Trophoblast cell (in vitro differentiated cells and primary cell): ENCODE results near the gene SLC51B.

Source experiments
- DNase-seq, 2 donors: peaks; one replicate each; pipeline ENCODE4 v3.0.0-alpha.2; 2016
- H2AFZ ChIP-seq: 2 replicates; pipeline ENCODE4 v1.6.1; 2013; ENCODE audit warnings: low read length, moderate library complexity, mild to moderate bottlenecking; ENCODE audit not compliant: insufficient read depth, poor library complexity
- H2AK5ac ChIP-seq: 2 replicates; pipeline ENCODE4 v1.6.1; 2013; ENCODE audit warnings: mild to moderate bottlenecking, low read length
- H2BK120ac ChIP-seq: 2 replicates; pipeline ENCODE4 v1.6.1; 2013; ENCODE audit warnings: low read length, mild to moderate bottlenecking, moderate library complexity; ENCODE audit not compliant: insufficient read depth, poor library complexity
- H2BK12ac ChIP-seq: 2 replicates; pipeline ENCODE4 v1.6.1; 2013; ENCODE audit warnings: mild to moderate bottlenecking, low read length, moderate library complexity
- H2BK5ac ChIP-seq: 2 replicates; pipeline ENCODE4 v1.6.1; 2013; ENCODE audit warnings: low read length, low read depth, moderate library complexity, mild to moderate bottlenecking; ENCODE audit not compliant: poor library complexity
- H3K14ac ChIP-seq: 2 replicates; pipeline ENCODE4 v1.6.1; 2013; ENCODE audit warnings: mild to moderate bottlenecking, low read length
- H3K18ac ChIP-seq: 2 replicates; pipeline ENCODE4 v1.6.1; 2013; ENCODE audit warnings: mild to moderate bottlenecking, low read length
- H3K23ac ChIP-seq: 2 replicates; pipeline ENCODE4 v1.6.1; 2013; ENCODE audit warnings: low read length
- H3K27ac ChIP-seq: 2 replicates; pipeline ENCODE4 v1.5.1; 2013; ENCODE audit warnings: low read depth, mild to moderate bottlenecking, inconsistent platforms, low read length, moderate library complexity
- H3K27me3 ChIP-seq: 2 replicates; pipeline ENCODE4 v1.6.1; 2013; ENCODE audit warnings: inconsistent platforms, mild to moderate bottlenecking, low read length, moderate library complexity; ENCODE audit not compliant: insufficient read depth
- H3K36me3 ChIP-seq, 2 experiments: 1 replicate in 1 of 2; 2 replicates in 1 of 2; pipeline ENCODE4 v1.6.1; 2013; ENCODE audit warnings: low read length in 2 of 2, mild to moderate bottlenecking in 2 of 2, moderate library complexity in 1 of 2; ENCODE audit not compliant: insufficient read depth in 2 of 2, control insufficient read depth in 1 of 2
- H3K4ac ChIP-seq: 2 replicates; pipeline ENCODE4 v1.6.1; 2013; ENCODE audit warnings: low read depth, mild to moderate bottlenecking, low read length, moderate library complexity
- H3K4me1 ChIP-seq, 2 experiments: 1 replicate in 1 of 2; 2 replicates in 1 of 2; pipeline ENCODE4 v1.6.1; 2013; ENCODE audit warnings: low read length in 2 of 2, mild to moderate bottlenecking in 2 of 2, moderate library complexity in 1 of 2; ENCODE audit not compliant: insufficient read depth in 2 of 2, control insufficient read depth in 1 of 2
- H3K4me2 ChIP-seq: 2 replicates; pipeline ENCODE4 v1.6.1; 2013; ENCODE audit warnings: inconsistent platforms, mild to moderate bottlenecking, low read length, moderate library complexity
- H3K4me3 ChIP-seq: 2 replicates; pipeline ENCODE4 v1.5.1; 2013; ENCODE audit warnings: mild to moderate bottlenecking, low read depth, low read length, inconsistent platforms
- H3K79me1 ChIP-seq: one replicate; pipeline ENCODE4 v1.6.1; 2013; ENCODE audit warnings: low read length
- H3K79me2 ChIP-seq: 2 replicates; pipeline ENCODE4 v1.6.1; 2013; ENCODE audit warnings: low read length, mild to moderate bottlenecking; ENCODE audit not compliant: control insufficient read depth, insufficient read depth, poor library complexity
- H3K9ac ChIP-seq: 2 replicates; pipeline ENCODE4 v1.6.1; 2013; ENCODE audit warnings: mild to moderate bottlenecking, low read length
- H3K9me3 ChIP-seq: 2 replicates; pipeline ENCODE4 v1.6.1; 2013; ENCODE audit warnings: low read depth, mild to moderate bottlenecking, control low read depth, inconsistent platforms, low read length; ENCODE audit not compliant: insufficient read depth
- H4K12ac ChIP-seq: 2 replicates; pipeline ENCODE4 v1.6.1; 2013; ENCODE audit warnings: low read depth, mild to moderate bottlenecking, low read length, moderate library complexity
- H4K8ac ChIP-seq: 2 replicates; pipeline ENCODE4 v1.6.1; 2013; ENCODE audit warnings: low read depth, mild to moderate bottlenecking, low read length, moderate library complexity
- H4K91ac ChIP-seq: one replicate; pipeline ENCODE4 v1.6.1; 2013; ENCODE audit warnings: low read depth, mild to moderate bottlenecking, low read length, moderate library complexity
- WGBS: extraction: QIAGEN DNeasy Blood & Tissue Kit; methylation state at CpG from one replicate; pipeline ENCODE4 v1.1.7; 2013; ENCODE audit warnings: missing lambda C conversion rate; ENCODE audit not compliant: insufficient read length, insufficient coverage; ENCODE audit errors: extremely low coverage; 5-methylcytosine and 5-hydroxymethylcytosine counted together

Gene SLC51B

GRCh38 chr15:65101891-65102708 lies 56.9 kb downstream of the SLC51B start:
- no peaks in the 10 kb centered on the region for H3K79me2 ChIP-seq
- no peak overlapping the region for H3K14ac ChIP-seq
- H3K18ac ChIP-seq = no peak overlapping the region
- H3K4me3 ChIP-seq = peak overlapping the region; percentile 5
- peaks cover 3 to 5% of the 10 kb centered on the region in 2 experiments for H3K4me1 ChIP-seq
- H2BK120ac ChIP-seq = no peak overlapping the region
- no peak overlapping the region for H2AFZ ChIP-seq
- H3K9me3 ChIP-seq = no peaks in the 10 kb centered on the region
- H3K4ac ChIP-seq = no peak overlapping the region
- no peak overlapping the region for H3K23ac ChIP-seq
- no peak for DNase-seq
- WGBS = no CpG with 5 or more reads among the region's 75 CpGs
- H3K9ac ChIP-seq = no peak overlapping the region
- H3K27me3 ChIP-seq = peaks cover 4% of the 10 kb centered on the region
- H4K91ac ChIP-seq = no peak overlapping the region
- no peak overlapping the region for H2AK5ac ChIP-seq
- peaks cover 12 to 15% of the 10 kb centered on the region in 2 experiments for H3K36me3 ChIP-seq
- no peak overlapping the region for H2BK5ac ChIP-seq
- H4K12ac ChIP-seq = no peak overlapping the region
- no peaks in the 10 kb centered on the region for H3K79me1 ChIP-seq
- H2BK12ac ChIP-seq = no peak overlapping the region
- H4K8ac ChIP-seq = no peak overlapping the region
- no peak overlapping the region for H3K27ac ChIP-seq
- H3K4me2 ChIP-seq = peak overlapping the region; percentile 44

GRCh38 chr15:65102912-65103311 lies 57.7 kb downstream of the SLC51B start:
- H4K91ac ChIP-seq = no peak overlapping the region
- no peak overlapping the region for H3K9ac ChIP-seq
- H4K12ac ChIP-seq = no peak overlapping the region
- WGBS = no CpG with 5 or more reads among the region's 3 CpGs
- peaks cover 9 to 12% of the 10 kb centered on the region in 2 experiments for H3K36me3 ChIP-seq
- H3K4me2 ChIP-seq = no peak overlapping the region
- H3K4me1 ChIP-seq = peaks cover 3 to 5% of the 10 kb centered on the region in 2 experiments
- no peak for DNase-seq
- no peak overlapping the region for H3K23ac ChIP-seq
- no peak overlapping the region for H3K4me3 ChIP-seq
- H2BK5ac ChIP-seq = no peak overlapping the region
- H3K79me1 ChIP-seq = no peaks in the 10 kb centered on the region
- no peak overlapping the region for H3K18ac ChIP-seq
- no peak overlapping the region for H3K27ac ChIP-seq
- no peak overlapping the region for H2BK12ac ChIP-seq
- H3K14ac ChIP-seq = no peak overlapping the region
- no peaks in the 10 kb centered on the region for H3K79me2 ChIP-seq
- no peak overlapping the region for H3K4ac ChIP-seq
- H2AK5ac ChIP-seq = no peak overlapping the region
- H3K9me3 ChIP-seq = no peaks in the 10 kb centered on the region
- H4K8ac ChIP-seq = no peak overlapping the region
- no peak overlapping the region for H2AFZ ChIP-seq
- no peak overlapping the region for H2BK120ac ChIP-seq
- H3K27me3 ChIP-seq = peaks cover 4% of the 10 kb centered on the region
